ENCODE data around the gene GAD2.

- no peak for TF ChIP-seq EZH2 (IDR thresholded peaks at IDR 0.05; ENCODE audit: borderline replicate concordance, low read depth, low read length, severe bottlenecking)
- TF ChIP-seq CTCF (IDR thresholded peaks at IDR 0.05; ENCODE audit: borderline replicate concordance, extremely low read depth, low read length, poor library complexity, severe bottlenecking), result no peak
Measured at GRCh38 chr10:26278295-26278694, 61.7 kb downstream of the GAD2 start.

Data from DND-41 (cell line).